HepG2 (cell line): ENCODE measurements around the gene TBC1D1. TPM values are rescaled to one million over a fixed set of nuclear protein-coding genes. Genes with fewer than 3 reads are reported as not detected.

Experiments used
- ATAC-seq: fragments of 200-7000 bp; cut with Tn5 transposase; 3 replicates; pipeline ENCODE4 v1.9.1; 2020; ENCODE audit warnings: mild to moderate bottlenecking, moderate library complexity
- BruUV-seq: library from RNA; stranded (reverse); fragments of 400-500 nt; replicated peaks from 2 replicates; lab custom pipeline; 2021; lab: Mats Ljungman, UMichigan
- CTCF ChIA-PET: fragments of 300-600 bp; formaldehyde crosslinking; extraction: SDS; loops from one replicate; lab custom pipeline; 2021; ENCODE audit warnings: low total read pairs, inconsistent platforms, low intra/inter-chr PET ratio; lab: Yijun Ruan, JAX
- POLR2A ChIA-PET: fragments of 350-600 bp; sonication (Branson Sonifier 250); formaldehyde crosslinking; loops from one replicate; lab custom pipeline; 2020; ENCODE audit warnings: antibody characterized with exemption, inconsistent platforms; lab: Yijun Ruan, JAX
- DNase-seq: peaks from one replicate; pipeline ENCODE4 v3.0.0-alpha.2; 2015; ENCODE audit warnings: low spot score
- FAIRE-seq: peaks from 3 replicates; lab custom pipeline; 2011; peaks lifted over from hg19 to GRCh38; lab: Jason Lieb, UNC
- H2AFZ ChIP-seq: one replicate; pipeline ENCODE4 v1.6.1; 2011; ENCODE audit warnings: low read length, inconsistent platforms
- H3K27ac ChIP-seq: fragments of 300-600 bp; 3 replicates; pipeline ENCODE4 v1.8.0; 2011; ENCODE audit warnings: mixed run types, mild to moderate bottlenecking, mixed read lengths, low read length, inconsistent platforms; ENCODE audit not compliant: insufficient read depth; ENCODE audit errors: extremely low read length
- H3K27me3 ChIP-seq, 2 experiments: fragments of 200-600 bp in 1 of 2; 2 replicates in 1 of 2; 3 replicates in 1 of 2; pipeline versions ENCODE4 v1.6.0 to v1.8.0; 2011; ENCODE audit warnings: low read length in 2 of 2, mild to moderate bottlenecking in 2 of 2, moderate library complexity in 2 of 2, inconsistent platforms in 1 of 2; ENCODE audit not compliant: insufficient read depth in 2 of 2, control insufficient read depth in 1 of 2
- H3K36me3 ChIP-seq, 2 experiments: fragments of 200-600 bp in 1 of 2; replicated peaks in 1 of 2; 2 replicates in 1 of 2; 3 replicates in 1 of 2; pipeline versions ENCODE4 v1.5.1 to v1.8.0; 2011; ENCODE audit warnings: low read length in 2 of 2, inconsistent platforms in 1 of 2; ENCODE audit not compliant: insufficient read depth in 2 of 2, control insufficient read depth in 1 of 2
- H3K4me1 ChIP-seq: 2 replicates; pipeline ENCODE4 v1.5.1; 2012; ENCODE audit warnings: low read length, inconsistent platforms; ENCODE audit not compliant: insufficient read depth
- H3K4me2 ChIP-seq: 2 replicates; pipeline ENCODE4 v1.6.0; 2011; ENCODE audit warnings: low read depth, low read length, inconsistent platforms
- H3K4me3 ChIP-seq, 3 experiments: fragments of 200-600 bp in 1 of 3; sonication (generic), shearing (Covaris generic) in 1 of 3; replicated peaks in 1 of 3; 2 replicates each; pipeline ENCODE4 v1.5.1; 2011 to 2016; ENCODE audit warnings: low read length in 3 of 3, inconsistent platforms in 2 of 3, low read depth in 2 of 3, mild to moderate bottlenecking in 2 of 3, control low read depth in 1 of 3, mixed read lengths in 1 of 3; ENCODE audit not compliant: insufficient read depth in 1 of 3
- H3K79me2 ChIP-seq: one replicate; pipeline ENCODE4 v1.6.1; 2011; ENCODE audit warnings: low read length, inconsistent platforms; ENCODE audit not compliant: insufficient read depth
- H3K9ac ChIP-seq: 2 replicates; pipeline ENCODE4 v1.6.0; 2011; ENCODE audit warnings: mild to moderate bottlenecking, low read depth, low read length, inconsistent platforms; ENCODE audit not compliant: insufficient read depth
- H3K9me3 ChIP-seq: 2 replicates; pipeline ENCODE4 v1.5.1; 2012; ENCODE audit warnings: mild to moderate bottlenecking, low read length
- H4K20me1 ChIP-seq: 2 replicates; pipeline ENCODE4 v1.6.0; 2011; ENCODE audit warnings: inconsistent platforms, mild to moderate bottlenecking, low read length, moderate library complexity; ENCODE audit not compliant: insufficient read depth
- BCLAF1 ChIP-seq: fragments of 450-650 bp; IDR thresholded peaks from 2 replicates; pipeline ENCODE4 v1.6.1; 2017; ENCODE audit warnings: mild to moderate bottlenecking
- NAIF1 ChIP-seq: sonication (generic); formaldehyde crosslinking; IDR thresholded peaks from 2 replicates; pipeline ENCODE4 v1.5.0; 2020; ENCODE audit warnings: mild to moderate bottlenecking, missing genetic modification reagents, borderline replicate concordance
- NFE2L1 ChIP-seq: sonication (generic); formaldehyde crosslinking; IDR thresholded peaks from 2 replicates; pipeline ENCODE4 v1.4.0; 2020; ENCODE audit warnings: missing genetic modification reagents, mild to moderate bottlenecking, borderline replicate concordance
- NR2F2 ChIP-seq: IDR thresholded peaks from 2 replicates; pipeline ENCODE4 v1.6.1; 2012; ENCODE audit warnings: low read depth, inconsistent platforms, borderline replicate concordance
- ZFX ChIP-seq: sonication (generic); formaldehyde crosslinking; IDR thresholded peaks from 2 replicates; pipeline ENCODE4 v1.4.0; 2020; ENCODE audit warnings: mild to moderate bottlenecking, low read depth, missing genetic modification reagents, moderate library complexity
- ZNF333 ChIP-seq: sonication (generic); formaldehyde crosslinking; IDR thresholded peaks from 2 replicates; pipeline ENCODE4 v1.4.0; 2020; ENCODE audit warnings: mild to moderate bottlenecking, missing genetic modification reagents, borderline replicate concordance
- ZNF362 ChIP-seq: sonication (generic); formaldehyde crosslinking; IDR thresholded peaks from 2 replicates; pipeline ENCODE4 v1.4.0; 2020; ENCODE audit warnings: missing genetic modification reagents, mild to moderate bottlenecking, borderline replicate concordance
- ZNF652 ChIP-seq: IDR thresholded peaks from 2 replicates; pipeline ENCODE4 v1.6.1; 2016; ENCODE audit warnings: low read depth, borderline replicate concordance
- ZNF687 ChIP-seq: sonication (generic); formaldehyde crosslinking; IDR thresholded peaks from 2 replicates; pipeline ENCODE4 v1.5.1; 2020; ENCODE audit warnings: mild to moderate bottlenecking, missing genetic modification reagents, moderate library complexity
- WGBS: methylation state at CpG from one replicate; pipeline ENCODE4 v1.1.6; 2017; ENCODE audit warnings: low lambda C conversion rate; 5-methylcytosine and 5-hydroxymethylcytosine counted together
- in situ Hi-C: cut with HindIII; loops from 2 replicates; pipeline ENCODE4 v1.10.0; 2017; ENCODE audit warnings: low pct_unique_long_range_greater_than_20kb; ENCODE audit not compliant: extremely low pct_ligation_motif_present
- intact Hi-C: fragments of 100-400 bp; cut with micrococcal nuclease; formaldehyde crosslinking; loops from one replicate; pipeline ENCODE4 v1.10.0; 2022; ENCODE audit not compliant: unreplicated experiment
- polyA plus RNA-seq, 8 experiments: library from polyadenylated mRNA; depleted of rRNA in 3 of 8; stranded (reverse) in 7 of 8; unstranded in 1 of 8; fragments of >200 nt; fragmentation: Illumina TruSeq in 4 of 8; extraction: Trizol in 4 of 8; gene quantifications; 2 replicates each; pipeline versions ENCODE4 v1.2.1 to v1.2.3, GENCODE V29; 2011 to 2016; ENCODE audit warnings: low read depth in 4 of 8, missing spikeins in 1 of 8, mixed read lengths in 1 of 8; ENCODE audit not compliant: insufficient read depth in 1 of 8
- total RNA-seq, 5 experiments: library from RNA; depleted of rRNA; stranded (reverse); fragments of >200 nt; fragmentation: Illumina TruSeq; extraction: Trizol; gene quantifications; 2 replicates each; pipeline ENCODE4 v1.2.3, GENCODE V29; 2016; ENCODE audit warnings: low read depth in 1 of 5

The TBC1D1 gene
- total and polyA plus RNA-seq, 2 of the 13 experiments (the other 11 are each of a cell fraction or from before 2014, with no cell fraction given): 37.3 to 62.8 TPM

GRCh38 chr4:38082021-38082420 lies 191.1 kb downstream of the TBC1D1 start (continued):
- TF ChIP-seq ZNF362 (CRISPR knock-in tag): no peak
- no peak for TF ChIP-seq ZFX (CRISPR knock-in tag)
- no peak for TF ChIP-seq NFE2L1 (CRISPR knock-in tag)
- TF ChIP-seq ZNF333 (CRISPR knock-in tag): no peak
- no peak for TF ChIP-seq BCLAF1
- no peak for TF ChIP-seq NAIF1 (CRISPR knock-in tag)

GRCh38 chr4:38082424-38083385 lies 191.8 kb downstream of the TBC1D1 start:
- Histone ChIP-seq H3K27ac (no peak overlapping the region), H3K4me1 (peaks cover 68% of the 10 kb centered on the region), H3K36me3 (peaks cover 3 to 6% of the 10 kb centered on the region in 2 experiments; a peak in 3 of 5 replicates), H3K4me2 (no peak overlapping the region), H3K9me3 (no peaks in the 10 kb centered on the region), H2AFZ (no peak overlapping the region), H4K20me1 (no peaks in the 10 kb centered on the region), H3K79me2 (no peaks in the 10 kb centered on the region), H3K9ac (no peak overlapping the region), H3K27me3 (no peaks in the 10 kb centered on the region), H3K4me3 (no peak overlapping the region)
- intact Hi-C loops: no loop called here
- in situ Hi-C loops: no loop called here
- TF ChIP-seq ZNF652 (CRISPR knock-in tag): peak; percentile 32; the same call in 1 of the 2 replicates
- TF ChIP-seq ZNF687 (CRISPR knock-in tag): peak; percentile 21; the same call in 1 of the 2 replicates
- TF ChIP-seq NR2F2: no peak
- no TSS peak for BruUV-seq
- DNase-seq (no peak), FAIRE-seq (no peak), ATAC-seq (no peak)
- WGBS: 97% methylated on average over 11 of the region's 11 CpGs
- CTCF ChIA-PET: no interaction called here
- POLR2A ChIA-PET: interaction anchor here (1.4 kb wide), 1 partner anchor 51 kb away, joined by 5 read pairs; no protein-coding TSS in a partner anchor
